Parathyroid adenoma (tissue), 2 donors: Measurements from ENCODE around the gene SPEM1.

Experiments used
- H2AFZ ChIP-seq: fragments of 300-600 bp; sonication (generic); one replicate; pipeline ENCODE4 v1.7.0; 2017; ENCODE audit warnings: antibody characterized with exemption, mild to moderate bottlenecking
- H3K27ac ChIP-seq: fragments of 300-600 bp; sonication (generic); one replicate; pipeline ENCODE4 v1.7.0; 2017
- H3K27me3 ChIP-seq: fragments of 300-600 bp; sonication (generic); one replicate; pipeline ENCODE4 v1.7.0; 2017; ENCODE audit warnings: low read length; ENCODE audit not compliant: control insufficient read depth, insufficient read depth
- H3K36me3 ChIP-seq: fragments of 300-600 bp; sonication (generic); one replicate; pipeline ENCODE4 v1.7.0; 2017; ENCODE audit warnings: low read length; ENCODE audit not compliant: control insufficient read depth, insufficient read depth
- H3K4me1 ChIP-seq: fragments of 300-600 bp; sonication (generic); one replicate; pipeline ENCODE4 v1.7.0; 2017; ENCODE audit warnings: control low read depth
- H3K4me2 ChIP-seq: fragments of 300-600 bp; sonication (generic); one replicate; pipeline ENCODE4 v1.7.0; 2017; ENCODE audit warnings: low read length
- H3K4me3 ChIP-seq: fragments of 300-600 bp; sonication (generic); one replicate; pipeline ENCODE4 v1.7.0; 2017; ENCODE audit warnings: low read depth, low read length
- H3K79me2 ChIP-seq: fragments of 300-600 bp; sonication (generic); one replicate; pipeline ENCODE4 v1.7.0; 2017; ENCODE audit warnings: control low read depth
- H3K9ac ChIP-seq: fragments of 300-600 bp; sonication (generic); one replicate; pipeline ENCODE4 v1.7.0; 2017; ENCODE audit warnings: mild to moderate bottlenecking
- H3K9me3 ChIP-seq: fragments of 300-600 bp; sonication (generic); one replicate; pipeline ENCODE4 v1.7.0; 2017; ENCODE audit warnings: low read length; ENCODE audit not compliant: control insufficient read depth
- CTCF ChIP-seq: fragments of 300-600 bp; sonication (generic); IDR thresholded peaks from one replicate; pipeline ENCODE4 v1.7.0; 2017; ENCODE audit warnings: antibody characterized with exemption, mild to moderate bottlenecking
- donor health status: primary hyperparathyroidism.

Gene SPEM1

GRCh38 chr17:7435676-7436555 lies 15.8 kb downstream of the SPEM1 start:
- TF ChIP-seq CTCF, result peak; percentile 5

GRCh38 chr17:7436556-7437368 lies 16.6 kb downstream of the SPEM1 start:
- Histone ChIP-seq H3K27me3 (no peaks in the 10 kb centered on the region), H3K27ac (peak overlapping the region; percentile 74), H3K4me1 (peaks cover 10% of the 10 kb centered on the region), H3K36me3 (no peaks in the 10 kb centered on the region), H2AFZ (peak overlapping the region; percentile 88), H3K79me2 (no peaks in the 10 kb centered on the region), H3K4me3 (peak overlapping the region; percentile 70), H3K9ac (peak overlapping the region; percentile 40), H3K4me2 (peak overlapping the region; percentile 72), H3K9me3 (no peaks in the 10 kb centered on the region)
- peak; percentile 96 for TF ChIP-seq CTCF

More at GRCh38 chr17:7435676-7436555, 15.8 kb downstream of the SPEM1 start:
- peak overlapping the region; percentile 88 for H2AFZ ChIP-seq
- H3K4me1 ChIP-seq, result peaks cover 7% of the 10 kb centered on the region
- no peak overlapping the region for H3K27ac ChIP-seq
- no peaks in the 10 kb centered on the region for H3K27me3 ChIP-seq
- no peaks in the 10 kb centered on the region for H3K9me3 ChIP-seq
- H3K4me3 ChIP-seq, result peak overlapping the region; percentile 70
- no peak overlapping the region for H3K9ac ChIP-seq
- H3K4me2 ChIP-seq, result peak overlapping the region; percentile 72
- no peaks in the 10 kb centered on the region for H3K36me3 ChIP-seq
- H3K79me2 ChIP-seq, result no peaks in the 10 kb centered on the region

- H3K4me3 ChIP-seq, result peak overlapping the region; percentile 25
- peak overlapping the region; percentile 40 for H3K9ac ChIP-seq
- H3K4me1 ChIP-seq, result peaks cover 10% of the 10 kb centered on the region
- no peaks in the 10 kb centered on the region for H3K9me3 ChIP-seq
- peak overlapping the region; percentile 55 for H3K4me2 ChIP-seq
- H3K36me3 ChIP-seq, result no peaks in the 10 kb centered on the region
- H3K79me2 ChIP-seq, result no peaks in the 10 kb centered on the region
- H3K27ac ChIP-seq, result peak overlapping the region; percentile 74
- no peaks in the 10 kb centered on the region for H3K27me3 ChIP-seq
- H2AFZ ChIP-seq, result peak overlapping the region; percentile 88
- TF ChIP-seq CTCF, result no peak
These were observed 17.3 kb downstream of the SPEM1 start for GRCh38 chr17:7437369-7437863.

GRCh38 chr17:7437950-7438614 lies 18.0 kb downstream of the SPEM1 start:
- H3K27me3 ChIP-seq, result no peaks in the 10 kb centered on the region
- no peaks in the 10 kb centered on the region for H3K79me2 ChIP-seq

More at GRCh38 chr17:7437950-7438614, 18.0 kb downstream of the SPEM1 start:
- Histone ChIP-seq H3K9me3 (no peaks in the 10 kb centered on the region), H3K4me1 (peaks cover 10% of the 10 kb centered on the region), H2AFZ (peak overlapping the region; percentile 25), H3K4me2 (peak overlapping the region; percentile 16), H3K27ac (peak overlapping the region; percentile 74), H3K4me3 (peak overlapping the region; percentile 7), H3K36me3 (no peaks in the 10 kb centered on the region), H3K9ac (no peak overlapping the region)
- no peak for TF ChIP-seq CTCF
